WI38 (cell line): ENCODE data around the gene ZBTB26.

Source experiments
- H3K4me3 ChIP-seq: 2 replicates; pipeline ENCODE4 v1.5.1; 2011; ENCODE audit warnings: low read depth, mild to moderate bottlenecking, control low read depth, low read length
- TF ChIP-seq, protein P1 (sequence below): IDR thresholded peaks from 2 replicates; pipeline ENCODE4 v1.5.1; 2012; ENCODE audit warnings: low read depth, mild to moderate bottlenecking, control low read depth, low read length

Gene ZBTB26

GRCh38 chr9:122866079-122866478 lies 65.2 kb downstream of the ZBTB26 start:
- no peak overlapping the region for H3K4me3 ChIP-seq

More at GRCh38 chr9:122866079-122866478, 65.2 kb downstream of the ZBTB26 start:
- TF ChIP-seq, protein P1, sequence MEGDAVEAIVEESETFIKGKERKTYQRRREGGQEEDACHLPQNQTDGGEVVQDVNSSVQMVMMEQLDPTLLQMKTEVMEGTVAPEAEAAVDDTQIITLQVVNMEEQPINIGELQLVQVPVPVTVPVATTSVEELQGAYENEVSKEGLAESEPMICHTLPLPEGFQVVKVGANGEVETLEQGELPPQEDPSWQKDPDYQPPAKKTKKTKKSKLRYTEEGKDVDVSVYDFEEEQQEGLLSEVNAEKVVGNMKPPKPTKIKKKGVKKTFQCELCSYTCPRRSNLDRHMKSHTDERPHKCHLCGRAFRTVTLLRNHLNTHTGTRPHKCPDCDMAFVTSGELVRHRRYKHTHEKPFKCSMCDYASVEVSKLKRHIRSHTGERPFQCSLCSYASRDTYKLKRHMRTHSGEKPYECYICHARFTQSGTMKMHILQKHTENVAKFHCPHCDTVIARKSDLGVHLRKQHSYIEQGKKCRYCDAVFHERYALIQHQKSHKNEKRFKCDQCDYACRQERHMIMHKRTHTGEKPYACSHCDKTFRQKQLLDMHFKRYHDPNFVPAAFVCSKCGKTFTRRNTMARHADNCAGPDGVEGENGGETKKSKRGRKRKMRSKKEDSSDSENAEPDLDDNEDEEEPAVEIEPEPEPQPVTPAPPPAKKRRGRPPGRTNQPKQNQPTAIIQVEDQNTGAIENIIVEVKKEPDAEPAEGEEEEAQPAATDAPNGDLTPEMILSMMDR: no peak
